Measurements from ENCODE around the gene TIMM44. TPM values are rescaled to one million over a fixed set of nuclear protein-coding genes. Genes with fewer than 3 reads are reported as not detected.

The TIMM44 gene
- total RNA-seq, 1 donor from 2014 or later, result 89.1 TPM

DNA sequence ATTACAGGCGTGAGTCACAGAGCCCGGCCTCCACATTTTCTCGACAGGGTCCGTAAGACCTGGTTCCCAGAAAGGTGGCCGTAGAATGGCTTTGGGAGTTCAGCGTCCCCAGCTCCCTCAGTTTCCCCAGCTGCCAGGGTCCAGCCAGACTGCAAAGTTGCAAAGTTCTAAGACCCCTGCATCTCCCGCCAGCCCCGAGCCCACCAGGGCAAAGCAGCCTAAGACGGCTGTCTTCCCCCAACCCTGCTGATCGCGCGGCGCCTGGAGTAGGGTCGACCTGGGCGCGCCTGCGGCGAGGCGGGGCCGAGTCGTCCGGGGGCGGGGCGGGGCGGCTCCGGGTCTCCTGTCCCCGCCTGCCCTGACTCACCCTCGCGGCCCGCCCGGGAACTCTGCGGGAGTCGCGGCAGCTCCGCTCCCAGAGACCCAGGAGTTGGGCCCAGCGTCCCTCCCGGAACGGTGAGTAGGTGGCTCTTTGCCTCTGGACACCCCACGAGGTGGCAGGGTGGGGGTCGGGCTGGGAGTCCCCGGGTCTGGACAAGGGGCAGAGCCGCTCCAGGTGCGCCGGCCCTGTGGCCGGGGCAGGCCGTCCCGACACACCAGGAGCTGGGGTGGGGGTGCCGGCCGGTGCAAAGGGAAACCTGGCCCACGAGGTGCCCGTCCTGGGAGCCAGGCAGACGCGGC, 55.2 kb downstream of the TIMM44 start, which contains the start of gene LRRC8E:
TSS of gene LRRC8E (plus strand) at position 366 of the 681 bp plus-strand sequence. CDS start 7,094 bp downstream, outside the sequence.
- intact Hi-C loops (cut with micrococcal nuclease), result no loop called here
- H3K27me3 ChIP-seq (ENCODE audit: low read depth), result peaks cover 51% of the 10 kb centered on the region

DNA sequence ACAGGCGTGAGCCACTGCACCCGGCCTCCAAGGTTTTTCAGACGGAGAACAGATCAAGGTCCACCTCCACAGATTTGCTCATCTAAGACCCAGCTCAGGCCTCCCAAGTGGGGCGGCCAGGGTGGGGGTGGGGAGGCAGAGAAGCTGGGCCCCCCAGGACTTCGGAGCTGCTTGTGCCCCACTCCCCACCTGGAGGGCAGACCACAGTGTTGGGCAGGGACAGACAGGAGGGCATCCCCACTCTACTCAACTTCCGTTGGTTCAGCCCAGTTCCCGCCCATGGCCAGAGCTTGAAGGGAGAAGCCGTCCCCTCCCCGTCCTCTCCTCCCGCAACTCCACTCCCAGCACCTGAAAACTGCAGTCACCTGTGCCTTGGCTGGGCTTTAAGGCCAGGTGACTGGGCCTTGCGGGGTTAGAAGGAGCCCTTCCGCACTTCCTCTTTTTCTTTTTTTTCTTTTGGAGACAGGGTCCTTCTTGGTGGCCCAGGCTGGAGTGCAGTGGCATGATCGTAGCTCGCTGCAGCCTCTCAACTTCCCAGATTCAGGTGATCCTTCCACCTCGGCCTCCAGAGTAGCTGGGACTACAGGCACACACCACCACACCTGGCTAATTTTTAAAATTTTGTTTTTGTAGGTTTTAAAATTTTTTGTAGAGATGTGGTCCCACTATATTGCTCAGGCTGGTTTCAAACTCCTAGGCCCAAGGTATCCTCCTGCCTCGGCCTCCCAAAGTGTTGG, 55.9 kb downstream of the TIMM44 start:
- no peak for DNase-seq
- peak overlapping the region; percentile 65 for H3K4me3 ChIP-seq
- H3K27me3 ChIP-seq (ENCODE audit: low read depth), result peaks cover 44% of the 10 kb centered on the region
- no peak overlapping the region for H3K27ac ChIP-seq (replicated peaks)
- peaks cover 8% of the 10 kb centered on the region for H3K4me1 ChIP-seq
- intact Hi-C loops (cut with micrococcal nuclease), result no loop called here
- TF ChIP-seq, protein P1, sequence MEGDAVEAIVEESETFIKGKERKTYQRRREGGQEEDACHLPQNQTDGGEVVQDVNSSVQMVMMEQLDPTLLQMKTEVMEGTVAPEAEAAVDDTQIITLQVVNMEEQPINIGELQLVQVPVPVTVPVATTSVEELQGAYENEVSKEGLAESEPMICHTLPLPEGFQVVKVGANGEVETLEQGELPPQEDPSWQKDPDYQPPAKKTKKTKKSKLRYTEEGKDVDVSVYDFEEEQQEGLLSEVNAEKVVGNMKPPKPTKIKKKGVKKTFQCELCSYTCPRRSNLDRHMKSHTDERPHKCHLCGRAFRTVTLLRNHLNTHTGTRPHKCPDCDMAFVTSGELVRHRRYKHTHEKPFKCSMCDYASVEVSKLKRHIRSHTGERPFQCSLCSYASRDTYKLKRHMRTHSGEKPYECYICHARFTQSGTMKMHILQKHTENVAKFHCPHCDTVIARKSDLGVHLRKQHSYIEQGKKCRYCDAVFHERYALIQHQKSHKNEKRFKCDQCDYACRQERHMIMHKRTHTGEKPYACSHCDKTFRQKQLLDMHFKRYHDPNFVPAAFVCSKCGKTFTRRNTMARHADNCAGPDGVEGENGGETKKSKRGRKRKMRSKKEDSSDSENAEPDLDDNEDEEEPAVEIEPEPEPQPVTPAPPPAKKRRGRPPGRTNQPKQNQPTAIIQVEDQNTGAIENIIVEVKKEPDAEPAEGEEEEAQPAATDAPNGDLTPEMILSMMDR (IDR thresholded peaks at IDR 0.05; ENCODE audit: borderline replicate concordance), result no peak
- H3K36me3 ChIP-seq, result no peaks in the 10 kb centered on the region
- H3K9me3 ChIP-seq (replicated peaks), result no peaks in the 10 kb centered on the region

More for the DNA sequence above, 55.2 kb downstream of the TIMM44 start, which contains the start of gene LRRC8E:
- no peaks in the 10 kb centered on the region for H3K36me3 ChIP-seq
- H3K4me1 ChIP-seq, result peaks cover 8% of the 10 kb centered on the region
- no peak for DNase-seq
- TF ChIP-seq, protein P1 (IDR thresholded peaks at IDR 0.05; ENCODE audit: borderline replicate concordance), result no peak
- H3K9me3 ChIP-seq (replicated peaks), result no peaks in the 10 kb centered on the region
- no peak within 1 kb of the TSS for H3K27ac ChIP-seq (replicated peaks)
- H3K4me3 ChIP-seq, result peak within 1 kb of the TSS; percentile 65

DNA sequence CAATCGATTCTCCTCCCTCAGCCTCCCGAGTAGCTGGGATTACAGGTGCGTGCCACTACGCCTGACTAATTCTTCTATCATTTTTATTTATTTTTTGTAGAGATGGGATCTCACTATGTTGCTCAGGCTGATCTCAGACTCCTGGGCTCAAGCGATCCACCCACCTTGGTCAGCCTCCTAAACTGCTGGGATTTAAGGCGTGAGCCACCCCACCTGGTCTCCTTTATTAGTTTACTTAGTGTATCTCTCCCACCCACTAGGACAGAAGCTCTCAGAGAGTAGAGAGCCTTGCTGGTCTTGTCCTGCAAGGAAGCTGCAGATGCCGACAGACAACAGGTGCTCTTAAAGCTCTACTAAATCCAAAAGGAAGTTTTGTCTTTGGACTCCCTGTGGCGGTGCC, 57.6 kb downstream of the TIMM44 start:
- H3K36me3 ChIP-seq, result no peaks in the 10 kb centered on the region
- intact Hi-C loops (cut with micrococcal nuclease), result no loop called here
- TF ChIP-seq, protein P1 (IDR thresholded peaks at IDR 0.05; ENCODE audit: borderline replicate concordance), result no peak
- no peak for DNase-seq
- H3K4me1 ChIP-seq, result peaks cover 8% of the 10 kb centered on the region
- H3K4me3 ChIP-seq, result no peak overlapping the region
- H3K9me3 ChIP-seq (replicated peaks), result peaks cover 3% of the 10 kb centered on the region
- H3K27me3 ChIP-seq (ENCODE audit: low read depth), result peaks cover 36% of the 10 kb centered on the region
- H3K27ac ChIP-seq (replicated peaks), result no peak overlapping the region

DNA sequence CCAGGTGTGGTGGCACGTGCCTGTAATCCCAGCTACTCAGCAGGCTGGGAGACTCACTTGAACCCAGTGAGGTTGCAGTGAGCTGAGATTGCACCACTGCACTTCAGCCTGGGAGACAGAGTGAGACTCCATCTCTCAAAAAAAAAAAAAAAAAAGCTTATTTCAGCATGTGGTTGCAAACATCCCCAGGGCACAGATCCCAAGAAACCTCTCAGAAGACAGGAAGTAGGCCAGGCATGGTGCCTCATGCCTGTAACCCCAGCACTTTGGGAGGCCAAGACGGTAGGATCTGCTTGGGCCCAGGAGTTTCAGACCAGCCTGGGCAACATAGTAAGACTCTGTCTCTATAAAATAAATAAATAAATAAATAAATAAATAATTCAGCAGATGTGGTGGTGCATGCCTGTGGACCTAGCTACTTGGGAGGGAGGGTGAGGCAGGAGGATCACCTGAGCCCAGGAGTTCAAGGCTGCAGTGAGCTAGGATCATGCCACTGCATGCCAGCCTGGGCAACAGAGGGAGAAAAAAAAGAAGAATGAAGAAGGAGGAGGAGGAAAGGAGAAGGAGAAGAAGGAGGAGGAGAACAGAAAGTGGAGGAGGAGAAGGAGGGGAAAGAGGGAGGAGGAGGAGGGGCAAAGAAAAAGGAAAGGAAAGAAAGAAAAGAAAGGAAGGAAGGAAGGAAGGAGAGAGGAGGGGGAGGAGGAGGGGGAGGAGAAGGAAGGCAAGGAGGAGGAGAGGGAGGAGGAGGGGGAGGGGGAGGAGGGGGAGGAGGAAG, 59.5 kb downstream of the TIMM44 start:
- Histone ChIP-seq H3K4me3 (no peak overlapping the region), H3K9me3 (replicated peaks) (peaks cover 3% of the 10 kb centered on the region), H3K4me1 (peaks cover 8% of the 10 kb centered on the region), H3K36me3 (no peaks in the 10 kb centered on the region), H3K27me3 (ENCODE audit: low read depth) (peaks cover 24% of the 10 kb centered on the region), H3K27ac (replicated peaks) (no peak overlapping the region)
- intact Hi-C loops (cut with micrococcal nuclease), result no loop called here
- DNase-seq, result no peak
- TF ChIP-seq, protein P1 (IDR thresholded peaks at IDR 0.05; ENCODE audit: borderline replicate concordance), result no peak

DNA sequence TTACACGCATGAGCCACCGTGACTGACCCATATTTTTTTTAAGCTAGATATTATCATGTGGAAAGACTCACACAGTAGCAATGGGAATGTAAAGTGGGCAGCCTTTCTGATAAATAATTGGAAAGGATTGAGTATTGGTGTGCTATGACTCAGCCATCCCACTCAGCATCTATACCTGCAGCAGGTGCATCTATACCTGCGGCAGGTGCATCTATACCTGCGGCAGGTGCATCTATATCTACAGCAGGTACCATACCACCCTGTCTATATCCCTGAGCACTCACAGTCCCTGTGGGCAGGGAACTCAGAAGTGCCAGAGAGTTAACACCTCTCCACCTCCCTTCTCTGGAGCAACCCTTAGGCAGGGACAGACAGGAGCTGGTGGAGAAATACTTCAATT, 60.4 kb downstream of the TIMM44 start:
- no peak overlapping the region for H3K27ac ChIP-seq (replicated peaks)
- DNase-seq, result no peak
- intact Hi-C loops (cut with micrococcal nuclease), result no loop called here

More for the DNA sequence above, 60.4 kb downstream of the TIMM44 start:
- Histone ChIP-seq H3K4me3 (no peak overlapping the region), H3K4me1 (peaks cover 1% of the 10 kb centered on the region), H3K36me3 (no peaks in the 10 kb centered on the region), H3K27me3 (ENCODE audit: low read depth) (peaks cover 16% of the 10 kb centered on the region), H3K9me3 (replicated peaks) (peaks cover 3% of the 10 kb centered on the region)
- TF ChIP-seq, protein P1 (IDR thresholded peaks at IDR 0.05; ENCODE audit: borderline replicate concordance), result no peak

Measured in left ventricle myocardium inferior (tissue), 1 donor.